Spinal cord (tissue), 10 donors: Measurements from ENCODE around the gene PATL2. TPM values are rescaled to one million over a fixed set of nuclear protein-coding genes. Genes with fewer than 3 reads are reported as not detected.
"Not testable (repeated sequence)": the region's sequence is repeated elsewhere in the genome, so short reads cannot be mapped to it uniquely, and the experiment has no call there.

Experiments used
- DNase-seq, 6 donors: peaks; one replicate each; pipeline versions ENCODE4 v3.0.0 to v3.0.0-alpha.2; 2013 to 2015; ENCODE audit warnings: low spot score in 6 of 6, low read depth in 4 of 6
- H3K27ac ChIP-seq: one replicate; pipeline ENCODE4 v1.5.1; 2013; ENCODE audit warnings: low read depth, low read length, control low read depth
- H3K27me3 ChIP-seq: one replicate; pipeline ENCODE4 v1.6.1; 2013; ENCODE audit warnings: low read length; ENCODE audit not compliant: control insufficient read depth, insufficient read depth
- H3K36me3 ChIP-seq: one replicate; pipeline ENCODE4 v1.6.1; 2013; ENCODE audit warnings: low read length; ENCODE audit not compliant: control insufficient read depth, insufficient read depth
- H3K4me1 ChIP-seq: one replicate; pipeline ENCODE4 v1.6.1; 2013; ENCODE audit warnings: low read length; ENCODE audit not compliant: control insufficient read depth, insufficient read depth
- H3K4me3 ChIP-seq: one replicate; pipeline ENCODE4 v1.5.1; 2013; ENCODE audit warnings: low read depth, low read length, control low read depth
- H3K9me3 ChIP-seq: one replicate; pipeline ENCODE4 v1.6.1; 2013; ENCODE audit warnings: low read length; ENCODE audit not compliant: control insufficient read depth, insufficient read depth
- WGBS: methylation state at CpG from one replicate; pipeline ENCODE4 v1.1.5; 2013; ENCODE audit warnings: missing lambda C conversion rate; ENCODE audit not compliant: insufficient coverage; 5-methylcytosine and 5-hydroxymethylcytosine counted together
- polyA plus RNA-seq, 2 donors: library from polyadenylated mRNA; unstranded; fragments of 120-200 nt; gene quantifications; one replicate each; pipeline ENCODE4 v1.2.1, GENCODE V29; 2013; ENCODE audit not compliant: insufficient read length in 2 of 2
- total RNA-seq, 2 donors: library from RNA; depleted of rRNA in 1 of 2; stranded (reverse); fragments of 120-200 nt in 1 of 2; fragments of >200 nt in 1 of 2; gene quantifications; one replicate each; pipeline versions ENCODE4 v1.2.3 to v1.2.4, GENCODE V29; 2013 to 2014
- donor health status: healthy.

Gene PATL2
- total and polyA plus RNA-seq, 4 donors, result 0.38 to 2.0 (median 0.71) TPM

DNA sequence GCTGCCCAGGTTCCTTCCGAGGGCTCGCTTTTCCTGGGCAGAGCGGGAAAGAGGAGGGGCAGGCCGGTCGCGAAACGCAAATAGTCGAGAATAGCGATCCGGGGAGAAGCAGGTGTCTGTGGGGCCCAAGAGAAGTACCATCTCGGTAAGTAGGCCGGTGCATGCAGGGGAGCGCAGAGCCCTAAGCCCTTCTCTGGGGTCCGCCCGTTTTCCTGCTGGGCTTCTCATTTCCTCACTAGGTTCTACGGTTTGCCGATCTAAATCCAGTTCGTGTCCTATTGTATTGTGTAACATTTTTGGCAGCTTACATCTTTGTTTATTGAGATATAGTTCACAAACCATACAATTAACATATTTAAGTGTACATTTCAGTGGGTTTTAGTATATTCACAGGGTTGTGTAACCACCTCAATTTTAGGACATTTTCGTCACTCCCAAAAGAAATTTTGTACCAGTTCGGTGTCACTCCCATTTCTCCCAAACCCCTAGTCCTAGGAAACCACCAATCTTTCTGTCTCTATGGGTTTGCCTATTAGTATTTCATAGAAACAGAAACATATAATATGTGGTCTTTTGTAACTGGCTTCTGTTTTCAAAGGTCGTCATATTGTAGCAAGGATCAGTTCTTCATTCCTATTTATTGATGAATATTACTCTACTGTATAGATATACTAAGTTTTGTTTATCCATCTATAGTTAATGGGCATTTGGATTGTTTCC lies 18.4 kb upstream of the PATL2 start:
- DNase-seq, result no peak
- Histone ChIP-seq H3K27ac (peak overlapping the region; percentile 99), H3K36me3 (peaks cover 2% of the 10 kb centered on the region), H3K27me3 (no peaks in the 10 kb centered on the region), H3K9me3 (no peaks in the 10 kb centered on the region), H3K4me3 (peak overlapping the region; percentile 99), H3K4me1 (peaks cover 11% of the 10 kb centered on the region)
- WGBS, result 2% methylated on average over 13 of the region's 21 CpGs

DNA sequence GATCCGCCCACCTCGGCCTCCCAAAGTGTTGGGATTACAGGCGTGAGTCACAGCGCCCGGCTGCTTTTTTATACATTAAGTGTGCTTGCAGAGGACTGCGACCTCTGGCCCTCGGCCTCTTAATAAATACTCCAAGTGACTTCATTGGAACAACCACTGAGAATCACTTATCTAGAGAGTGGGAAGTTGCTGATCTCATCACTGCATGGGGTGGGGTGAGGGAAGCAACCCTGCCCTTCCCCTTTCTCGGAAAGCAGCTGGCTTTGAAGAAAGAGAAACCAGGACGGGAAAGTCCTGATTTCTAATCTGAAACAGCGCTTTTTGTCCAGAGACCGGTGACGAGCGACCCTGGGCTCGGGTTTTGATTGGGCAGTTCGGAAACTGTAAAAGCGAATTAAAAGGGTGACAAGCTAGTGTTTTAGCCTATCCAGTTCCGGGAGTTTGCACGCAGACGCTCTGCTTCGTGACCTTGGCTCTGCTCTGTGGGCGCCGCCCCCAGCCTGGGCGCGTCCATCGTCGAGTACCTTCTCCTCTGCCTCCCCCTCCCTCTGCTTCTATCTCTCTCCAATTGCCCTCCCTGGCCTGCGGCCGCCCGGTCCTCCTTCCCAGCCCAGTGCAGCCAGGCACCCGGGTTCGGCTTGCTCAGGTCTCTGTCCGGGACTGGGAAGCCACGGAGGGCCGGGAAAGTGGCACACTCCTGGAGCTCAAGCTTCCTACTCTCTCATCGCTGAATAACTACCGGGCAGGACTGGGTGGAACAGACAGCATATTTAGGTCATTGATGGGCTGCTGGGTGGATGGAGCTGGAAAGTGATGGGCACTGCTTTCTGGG lies 17.7 kb upstream of the PATL2 start:
- H3K9me3 ChIP-seq, result no peaks in the 10 kb centered on the region
- H3K36me3 ChIP-seq, result peaks cover 2% of the 10 kb centered on the region
- peak overlapping the region; percentile 99 for H3K4me3 ChIP-seq
- DNase-seq, result peak; percentile 90 to 99 (median 95)
- peaks cover 11% of the 10 kb centered on the region for H3K4me1 ChIP-seq
- under 1% methylated on average over 31 of the region's 36 CpGs for WGBS
- peak overlapping the region; percentile 99 for H3K27ac ChIP-seq
- H3K27me3 ChIP-seq, result no peaks in the 10 kb centered on the region

DNA sequence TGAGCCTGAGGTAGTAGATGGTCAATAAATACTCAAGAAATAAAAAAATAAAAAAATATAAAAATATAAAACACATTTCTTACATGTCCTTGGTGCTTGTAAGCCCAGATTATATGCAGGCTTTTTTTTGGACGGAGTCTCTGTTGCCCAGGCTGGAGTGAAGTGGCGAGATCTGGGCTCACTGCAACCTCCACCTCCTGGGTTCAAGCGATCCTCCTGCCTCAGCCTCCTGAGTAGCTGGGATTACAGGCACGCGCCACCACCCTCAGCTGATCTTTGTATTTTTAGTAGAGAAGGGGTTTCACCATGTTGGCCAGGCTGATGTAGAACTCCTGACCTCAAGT lies 17.1 kb upstream of the PATL2 start:
- H3K27me3 ChIP-seq, H3K9me3 ChIP-seq, H3K36me3 ChIP-seq, DNase-seq: not testable (repeated sequence)
- 88% methylated on average over 3 of the region's 5 CpGs for WGBS
- H3K27ac ChIP-seq, result peak overlapping the region; percentile 99
- peaks cover 11% of the 10 kb centered on the region for H3K4me1 ChIP-seq
- peak overlapping the region; percentile 99 for H3K4me3 ChIP-seq

DNA sequence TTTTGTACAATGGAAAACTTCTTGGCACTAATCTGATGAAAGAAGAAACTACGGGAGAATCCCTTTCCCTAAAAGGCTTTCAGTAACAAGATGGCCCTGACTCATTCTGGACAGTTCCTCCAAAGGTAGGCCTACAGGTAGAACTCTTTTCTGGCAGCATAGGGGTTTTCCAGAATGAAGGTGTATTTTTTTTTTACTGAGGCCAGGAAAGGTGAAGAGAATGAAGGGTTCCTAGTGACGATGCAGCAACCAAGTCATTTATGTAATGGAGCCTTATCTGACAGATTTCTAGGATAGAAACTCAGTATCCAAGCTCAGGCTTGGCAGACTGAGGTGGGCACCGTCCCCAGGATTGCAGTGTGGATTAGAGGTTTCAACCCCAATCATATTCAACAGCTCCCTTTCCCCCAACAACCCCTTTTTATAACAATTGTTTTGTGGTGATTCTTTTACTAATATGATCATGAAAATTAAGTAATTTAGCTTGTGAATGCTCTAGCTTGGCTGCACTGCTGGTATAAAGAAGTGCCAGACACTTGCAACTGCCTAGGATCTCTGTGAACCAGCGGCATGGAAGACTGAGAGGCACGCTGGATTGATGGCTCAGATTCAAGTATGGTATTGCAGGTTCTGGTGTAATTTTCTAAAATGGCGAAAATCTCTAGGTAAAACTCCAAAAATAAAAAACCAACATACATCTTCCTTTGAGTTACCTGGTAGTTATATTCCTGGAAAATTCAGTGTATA lies 16.5 kb upstream of the PATL2 start:
- H3K27me3 ChIP-seq, result no peaks in the 10 kb centered on the region
- no peaks in the 10 kb centered on the region for H3K36me3 ChIP-seq
- H3K27ac ChIP-seq, result peak overlapping the region; percentile 99
- H3K4me1 ChIP-seq, result peaks cover 11% of the 10 kb centered on the region
- DNase-seq, result no peak
- 90% methylated on average over 2 of the region's 6 CpGs for WGBS
- H3K9me3 ChIP-seq, result no peaks in the 10 kb centered on the region
- no peak overlapping the region for H3K4me3 ChIP-seq

DNA sequence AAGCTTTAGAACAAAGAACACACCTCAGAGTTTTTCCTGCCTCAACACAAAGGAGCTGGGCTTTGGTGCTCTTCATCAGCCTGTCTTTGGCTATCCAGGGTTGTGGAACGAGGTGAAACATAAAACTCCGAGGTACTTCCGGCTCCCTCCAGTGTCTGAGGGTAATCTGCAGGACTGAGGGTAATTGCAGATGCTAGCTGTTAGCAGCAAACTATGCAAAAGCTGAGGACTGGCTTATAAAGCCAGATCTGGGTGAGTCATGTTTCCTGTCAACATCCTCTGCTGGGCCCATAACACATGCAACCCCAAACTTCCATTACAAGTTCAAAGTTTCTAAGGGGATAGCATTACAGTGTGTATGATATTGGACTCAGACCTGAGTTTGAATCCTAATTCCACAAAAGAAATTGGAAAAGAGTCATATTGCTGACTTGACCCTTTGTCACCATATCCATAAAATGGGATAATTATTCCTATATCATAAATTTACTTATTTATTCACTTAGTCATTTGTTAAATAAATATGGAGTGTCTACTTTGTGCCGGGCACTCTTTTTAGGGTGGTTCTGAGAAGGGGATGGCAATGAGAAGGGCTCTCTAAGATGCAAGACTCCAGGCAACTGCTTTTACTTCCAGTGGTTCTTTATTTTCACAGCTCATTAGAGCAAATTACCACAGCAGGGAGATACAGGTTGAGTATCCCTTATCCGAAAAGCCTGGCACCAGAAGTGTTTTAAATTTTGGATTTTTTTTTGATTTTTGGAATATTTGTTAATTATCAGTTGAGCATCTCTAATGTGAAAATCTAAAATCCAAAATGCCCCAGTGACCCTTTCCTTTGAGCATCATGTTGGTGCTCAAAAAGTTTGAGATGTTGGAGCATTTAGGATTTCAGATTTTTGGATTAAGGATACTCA lies 15.7 kb upstream of the PATL2 start:
- no peaks in the 10 kb centered on the region for H3K9me3 ChIP-seq
- H3K36me3 ChIP-seq, result no peaks in the 10 kb centered on the region
- peak overlapping the region; percentile 6 for H3K27ac ChIP-seq
- no peaks in the 10 kb centered on the region for H3K27me3 ChIP-seq
- no peak overlapping the region for H3K4me3 ChIP-seq
- WGBS, result 60% methylated on average over 2 of the region's 5 CpGs
- H3K4me1 ChIP-seq, result peaks cover 11% of the 10 kb centered on the region
- DNase-seq, result no peak

DNA sequence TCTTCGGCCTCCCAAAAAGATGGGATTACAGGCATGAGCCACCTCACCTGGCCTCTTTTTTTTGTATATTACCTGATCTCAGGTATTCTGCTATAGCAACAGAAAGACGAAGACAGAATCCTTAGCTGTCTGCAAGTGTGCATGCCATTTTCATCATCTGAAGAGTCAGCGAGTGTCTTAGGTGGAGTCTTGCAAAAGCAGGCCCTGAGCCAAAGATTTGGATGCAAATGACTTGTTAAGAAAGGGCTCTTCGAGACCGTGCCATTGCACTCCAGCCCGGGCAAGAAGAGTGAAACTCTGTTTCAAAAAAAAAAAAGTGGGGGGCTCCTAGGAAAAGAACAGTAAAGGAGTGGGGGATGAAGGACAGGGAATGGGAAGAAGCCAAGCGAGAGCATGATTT lies 15.0 kb upstream of the PATL2 start:
- H3K27ac ChIP-seq, result peak overlapping the region; percentile 6
- H3K27me3 ChIP-seq, result no peaks in the 10 kb centered on the region
- 69% methylated on average over 5 of the region's 7 CpGs for WGBS
- no peaks in the 10 kb centered on the region for H3K36me3 ChIP-seq
- peaks cover 11% of the 10 kb centered on the region for H3K4me1 ChIP-seq
- no peaks in the 10 kb centered on the region for H3K9me3 ChIP-seq
- H3K4me3 ChIP-seq, result no peak overlapping the region
- DNase-seq, result no peak

DNA sequence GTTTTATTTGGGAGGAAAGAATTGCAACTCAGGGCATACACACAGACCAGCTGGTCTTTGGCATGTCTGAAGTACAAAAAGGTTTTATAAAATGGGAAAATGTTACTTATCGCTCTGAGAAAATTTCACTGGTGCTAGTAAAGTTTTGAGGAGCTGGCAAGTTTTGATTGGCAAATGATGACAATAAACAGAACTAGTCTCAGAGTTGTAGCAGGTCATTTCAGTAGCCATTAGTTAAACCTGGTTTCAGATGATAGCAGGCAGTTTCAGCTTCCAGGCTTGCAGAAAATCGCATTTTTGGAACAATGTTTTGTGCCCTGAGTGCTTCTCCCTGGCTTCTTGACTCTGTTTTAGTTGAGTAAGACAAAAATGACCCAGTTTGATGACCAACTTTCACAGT lies 10.9 kb upstream of the PATL2 start:
- Histone ChIP-seq H3K27ac (no peak overlapping the region), H3K4me1 (no peaks in the 10 kb centered on the region), H3K4me3 (no peak overlapping the region), H3K27me3 (no peaks in the 10 kb centered on the region), H3K36me3 (no peaks in the 10 kb centered on the region), H3K9me3 (no peaks in the 10 kb centered on the region)
- DNase-seq, result no peak
- 100% methylated on average over 1 of the region's 2 CpGs for WGBS

DNA sequence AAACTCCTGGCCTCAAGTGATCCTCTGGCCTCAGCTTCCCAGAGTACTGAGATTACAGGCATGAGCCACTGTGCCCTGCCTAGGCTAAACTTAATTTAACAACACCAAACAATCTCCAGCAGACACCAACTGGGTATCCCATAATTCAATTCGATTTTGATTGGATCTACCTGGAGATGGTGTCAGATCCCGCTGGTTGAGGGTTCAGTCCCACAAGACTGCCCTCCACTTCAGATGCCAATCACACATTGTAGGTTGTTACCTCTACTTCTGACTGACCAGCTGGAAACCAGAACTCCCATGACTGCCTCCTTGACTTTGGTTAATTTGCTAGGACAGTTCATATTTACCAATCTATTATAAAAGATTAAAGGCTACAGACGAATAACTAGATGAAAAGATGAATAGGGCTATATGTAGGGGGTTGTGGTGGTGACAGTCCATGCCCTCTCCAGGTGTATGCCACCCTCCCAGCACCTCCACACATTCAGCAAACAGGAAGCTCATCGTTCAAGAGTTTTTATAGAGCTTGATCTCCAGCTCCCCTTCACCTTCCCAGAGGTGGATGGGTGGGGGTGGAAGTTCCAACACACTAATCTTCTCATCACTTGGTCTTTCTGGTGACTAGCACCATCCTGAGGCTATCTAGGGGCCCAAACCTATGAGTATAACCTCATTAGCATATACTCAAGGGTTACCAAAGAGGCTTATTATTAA lies 9.5 kb upstream of the PATL2 start:
- Histone ChIP-seq H3K4me1 (no peaks in the 10 kb centered on the region), H3K27me3 (no peaks in the 10 kb centered on the region), H3K36me3 (no peaks in the 10 kb centered on the region), H3K4me3 (no peak overlapping the region), H3K27ac (no peak overlapping the region), H3K9me3 (no peaks in the 10 kb centered on the region)
- 93% methylated on average over 2 of the region's 4 CpGs for WGBS
- DNase-seq, result no peak
